GM12801 (cell line): ENCODE results near the gene RAP2B.

Experiments
- TF ChIP-seq, protein P1 (sequence below): IDR thresholded peaks from one replicate; pipeline ENCODE4 v1.5.1; 2011; ENCODE audit warnings: control low read depth; ENCODE audit not compliant: insufficient read length; ENCODE audit errors: extremely low read depth

Gene RAP2B

DNA sequence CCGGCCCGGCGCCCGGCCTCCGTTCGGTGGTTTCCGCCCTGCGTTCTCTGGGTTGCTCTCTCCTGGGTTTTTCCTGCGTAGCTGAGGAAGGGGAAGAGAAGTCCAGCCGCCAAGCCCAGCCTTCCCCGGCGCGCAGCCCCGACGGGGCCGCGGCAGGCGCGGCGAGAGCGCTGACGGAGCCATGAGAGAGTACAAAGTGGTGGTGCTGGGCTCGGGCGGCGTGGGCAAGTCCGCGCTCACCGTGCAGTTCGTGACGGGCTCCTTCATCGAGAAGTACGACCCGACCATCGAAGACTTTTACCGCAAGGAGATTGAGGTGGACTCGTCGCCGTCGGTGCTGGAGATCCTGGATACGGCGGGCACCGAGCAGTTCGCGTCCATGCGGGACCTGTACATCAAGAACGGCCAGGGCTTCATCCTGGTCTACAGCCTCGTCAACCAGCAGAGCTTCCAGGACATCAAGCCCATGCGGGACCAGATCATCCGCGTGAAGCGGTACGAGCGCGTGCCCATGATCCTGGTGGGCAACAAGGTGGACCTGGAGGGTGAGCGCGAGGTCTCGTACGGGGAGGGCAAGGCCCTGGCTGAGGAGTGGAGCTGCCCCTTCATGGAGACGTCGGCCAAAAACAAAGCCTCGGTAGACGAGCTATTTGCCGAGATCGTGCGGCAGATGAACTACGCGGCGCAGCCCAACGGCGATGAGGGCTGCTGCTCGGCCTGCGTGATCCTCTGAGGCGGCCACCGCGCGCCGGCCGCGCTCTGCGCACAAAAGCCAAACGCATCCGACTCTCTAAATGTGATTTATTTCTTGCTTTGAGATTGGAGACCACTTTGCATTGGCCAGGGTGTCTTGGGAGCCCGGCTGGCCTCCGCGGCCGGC, 727 bp downstream of the RAP2B start:
- TF ChIP-seq, protein P1, sequence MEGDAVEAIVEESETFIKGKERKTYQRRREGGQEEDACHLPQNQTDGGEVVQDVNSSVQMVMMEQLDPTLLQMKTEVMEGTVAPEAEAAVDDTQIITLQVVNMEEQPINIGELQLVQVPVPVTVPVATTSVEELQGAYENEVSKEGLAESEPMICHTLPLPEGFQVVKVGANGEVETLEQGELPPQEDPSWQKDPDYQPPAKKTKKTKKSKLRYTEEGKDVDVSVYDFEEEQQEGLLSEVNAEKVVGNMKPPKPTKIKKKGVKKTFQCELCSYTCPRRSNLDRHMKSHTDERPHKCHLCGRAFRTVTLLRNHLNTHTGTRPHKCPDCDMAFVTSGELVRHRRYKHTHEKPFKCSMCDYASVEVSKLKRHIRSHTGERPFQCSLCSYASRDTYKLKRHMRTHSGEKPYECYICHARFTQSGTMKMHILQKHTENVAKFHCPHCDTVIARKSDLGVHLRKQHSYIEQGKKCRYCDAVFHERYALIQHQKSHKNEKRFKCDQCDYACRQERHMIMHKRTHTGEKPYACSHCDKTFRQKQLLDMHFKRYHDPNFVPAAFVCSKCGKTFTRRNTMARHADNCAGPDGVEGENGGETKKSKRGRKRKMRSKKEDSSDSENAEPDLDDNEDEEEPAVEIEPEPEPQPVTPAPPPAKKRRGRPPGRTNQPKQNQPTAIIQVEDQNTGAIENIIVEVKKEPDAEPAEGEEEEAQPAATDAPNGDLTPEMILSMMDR, result no peak

DNA sequence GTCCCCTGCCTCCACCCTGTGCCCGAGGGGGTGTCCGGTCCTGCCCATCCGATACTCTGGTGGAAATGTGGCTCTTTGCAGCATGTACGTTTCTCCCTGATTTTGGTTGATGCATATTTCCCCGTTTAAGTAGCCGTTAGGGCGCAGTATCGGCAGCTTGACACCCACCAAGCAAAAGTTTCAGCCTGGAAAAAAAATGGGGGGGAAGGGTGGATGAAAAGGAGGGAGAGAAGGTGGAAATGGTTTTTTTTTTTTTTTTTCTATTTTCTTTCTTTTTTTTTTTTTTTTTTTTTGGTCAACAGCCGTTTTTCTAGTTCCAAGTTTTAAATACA, 1.3 kb downstream of the RAP2B start:
- TF ChIP-seq, protein P1, result no peak

DNA sequence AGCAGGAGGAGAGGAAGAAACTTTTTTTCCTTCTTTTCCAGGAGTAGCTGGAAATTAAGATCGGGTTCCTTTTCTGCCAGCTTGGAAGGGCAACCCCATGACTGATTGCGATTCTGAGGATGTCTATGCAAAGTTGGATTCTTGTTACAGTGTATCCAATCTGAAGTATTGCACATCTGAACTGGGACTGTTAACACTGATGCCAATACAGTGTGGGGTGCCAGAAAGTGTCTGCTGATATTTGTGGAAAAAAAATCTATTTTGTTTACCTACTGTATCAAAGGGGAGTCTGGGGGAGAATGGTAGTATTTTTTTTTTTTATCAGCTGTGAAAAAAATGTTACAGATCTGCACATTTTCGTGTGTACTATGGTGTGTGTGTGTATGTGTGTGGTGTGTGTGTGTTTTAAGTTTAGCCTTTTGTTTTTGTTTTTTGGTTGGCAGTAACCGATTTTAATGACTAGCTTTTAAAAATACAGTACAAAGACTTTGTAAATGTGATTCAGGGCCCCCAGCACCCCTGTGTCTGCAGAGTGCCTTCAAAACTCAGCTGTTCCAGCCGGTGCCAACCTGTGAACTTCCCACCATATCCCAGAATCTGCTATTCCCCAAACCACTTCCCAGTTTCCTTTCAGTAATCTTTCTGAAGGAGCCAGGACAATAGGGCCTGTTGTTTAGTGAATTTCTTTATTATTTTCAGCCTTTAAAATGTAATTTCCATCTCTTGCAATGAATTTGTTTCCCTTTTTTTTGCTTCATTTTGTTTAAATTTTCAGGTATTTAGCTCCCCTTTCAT, 1.9 kb downstream of the RAP2B start:
- TF ChIP-seq, protein P1, result no peak

DNA sequence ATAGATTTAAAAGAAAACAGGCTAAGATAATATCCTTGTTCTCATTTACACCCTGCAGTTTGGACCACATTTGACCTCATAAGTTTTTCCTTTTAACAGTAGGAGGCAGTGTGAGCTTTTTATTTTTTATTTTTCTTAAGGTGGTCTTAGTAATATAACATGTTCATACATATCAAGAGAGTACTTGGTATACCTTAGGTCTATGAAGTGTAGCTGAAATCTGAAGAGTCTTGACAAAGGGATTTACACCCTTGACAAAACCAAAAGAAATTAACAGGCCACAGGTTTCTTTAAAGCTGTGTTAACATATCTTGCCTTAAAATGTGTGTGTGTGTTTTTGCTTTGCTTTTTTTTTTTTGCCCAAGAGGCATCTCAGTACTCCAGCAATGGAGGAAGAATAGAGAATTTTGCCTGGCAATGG, 3.2 kb downstream of the RAP2B start:
- TF ChIP-seq, protein P1, result no peak

DNA sequence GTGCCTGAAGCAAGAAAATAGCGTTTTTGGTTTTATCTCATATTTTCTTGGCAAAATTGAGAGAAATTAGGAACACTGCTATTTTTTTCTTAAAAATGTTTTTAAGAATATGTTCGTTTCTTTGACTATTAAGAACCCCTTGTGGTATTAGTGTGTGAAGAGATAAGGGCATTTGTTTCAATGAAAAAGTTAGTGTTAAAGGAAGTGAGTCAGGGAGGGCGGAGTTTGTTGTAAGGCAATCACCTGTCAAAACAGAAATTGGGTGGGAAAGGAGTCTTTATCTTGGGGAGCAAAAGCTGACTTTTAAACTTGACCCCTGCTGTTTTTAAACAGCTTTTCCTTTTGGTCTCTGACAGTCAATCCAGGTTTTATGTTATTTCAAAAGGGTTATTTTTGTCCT, 4.2 kb downstream of the RAP2B start:
- TF ChIP-seq, protein P1, result no peak

DNA sequence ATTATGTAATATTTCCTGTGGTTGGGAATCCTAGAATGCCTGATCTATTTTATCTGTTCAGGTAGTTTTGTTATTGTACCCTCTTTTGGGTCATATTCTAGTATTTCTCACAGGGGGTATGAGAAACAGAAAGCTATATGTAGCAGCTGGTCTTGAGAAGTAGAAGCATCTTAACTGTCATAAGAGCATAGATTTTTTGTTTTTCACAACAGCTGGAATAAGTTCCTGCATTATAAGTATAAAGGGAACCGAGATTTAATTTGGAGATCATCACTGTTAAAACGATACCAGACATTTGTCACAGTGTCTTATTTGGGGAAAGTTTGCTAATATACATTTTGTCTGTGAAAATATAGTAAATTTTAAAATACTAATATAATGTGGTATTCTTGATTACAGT, 4.8 kb downstream of the RAP2B start:
- TF ChIP-seq, protein P1, result no peak

DNA sequence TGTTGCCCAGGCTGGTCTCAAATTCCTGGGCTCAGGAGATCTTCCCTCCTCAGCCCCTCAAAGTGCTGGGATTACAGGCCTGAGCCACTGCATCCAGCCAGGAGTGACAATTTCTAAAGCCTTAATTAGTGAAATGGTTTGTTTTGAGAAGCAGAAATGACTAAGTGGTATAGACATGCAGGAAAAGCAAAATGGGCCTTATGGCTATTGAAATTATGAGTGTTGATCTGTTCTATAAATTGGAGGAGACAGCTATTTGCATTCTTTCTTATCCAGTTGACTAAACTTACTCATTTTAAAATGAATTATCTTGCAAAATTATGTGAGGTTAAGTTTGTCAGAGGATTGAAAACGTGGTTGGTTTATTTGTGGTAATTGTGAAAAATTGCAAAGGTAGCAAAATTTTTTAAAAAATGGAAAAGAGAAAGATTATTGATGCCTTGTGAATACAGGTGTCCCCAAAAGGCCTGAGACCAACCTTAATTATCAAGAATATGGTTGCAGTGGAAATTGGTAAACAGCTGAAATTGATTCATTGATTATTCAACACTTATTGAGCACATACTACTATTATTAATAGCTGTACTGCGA, 7.9 kb downstream of the RAP2B start:
- TF ChIP-seq, protein P1, result no peak
